ENCODE measurements around the gene ANKRD44.

DNA sequence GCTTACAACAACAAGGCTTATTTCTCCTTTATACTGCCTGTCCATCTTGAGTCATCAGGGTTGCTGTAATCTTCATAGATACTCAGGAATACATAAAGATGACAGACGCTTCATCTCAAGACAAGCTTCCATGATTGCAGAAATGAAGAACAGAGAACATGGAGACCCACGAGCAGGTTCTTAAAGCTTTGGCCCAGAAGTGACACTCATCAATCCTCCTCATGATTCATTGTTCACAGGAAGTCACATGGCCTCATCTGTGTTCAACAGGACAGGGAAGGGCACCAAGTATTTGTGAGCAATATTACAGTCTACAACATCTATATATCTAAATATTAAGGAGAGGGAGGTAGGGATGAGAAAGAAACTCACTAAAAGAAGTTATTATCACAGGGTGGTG lies 347.5 kb downstream of the ANKRD44 start:
- TF ChIP-seq, protein P1, sequence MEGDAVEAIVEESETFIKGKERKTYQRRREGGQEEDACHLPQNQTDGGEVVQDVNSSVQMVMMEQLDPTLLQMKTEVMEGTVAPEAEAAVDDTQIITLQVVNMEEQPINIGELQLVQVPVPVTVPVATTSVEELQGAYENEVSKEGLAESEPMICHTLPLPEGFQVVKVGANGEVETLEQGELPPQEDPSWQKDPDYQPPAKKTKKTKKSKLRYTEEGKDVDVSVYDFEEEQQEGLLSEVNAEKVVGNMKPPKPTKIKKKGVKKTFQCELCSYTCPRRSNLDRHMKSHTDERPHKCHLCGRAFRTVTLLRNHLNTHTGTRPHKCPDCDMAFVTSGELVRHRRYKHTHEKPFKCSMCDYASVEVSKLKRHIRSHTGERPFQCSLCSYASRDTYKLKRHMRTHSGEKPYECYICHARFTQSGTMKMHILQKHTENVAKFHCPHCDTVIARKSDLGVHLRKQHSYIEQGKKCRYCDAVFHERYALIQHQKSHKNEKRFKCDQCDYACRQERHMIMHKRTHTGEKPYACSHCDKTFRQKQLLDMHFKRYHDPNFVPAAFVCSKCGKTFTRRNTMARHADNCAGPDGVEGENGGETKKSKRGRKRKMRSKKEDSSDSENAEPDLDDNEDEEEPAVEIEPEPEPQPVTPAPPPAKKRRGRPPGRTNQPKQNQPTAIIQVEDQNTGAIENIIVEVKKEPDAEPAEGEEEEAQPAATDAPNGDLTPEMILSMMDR (conservative IDR thresholded peaks at IDR 0.05; ENCODE audit: low read length): no peak
- no peak for TF ChIP-seq EZH2phosphoT487 (IDR thresholded peaks at IDR 0.05; ENCODE audit: borderline replicate concordance)
